Esophagus mucosa (tissue), 1 donor: Measurements from ENCODE around the gene HTRA1. TPM values are rescaled to one million over a fixed set of nuclear protein-coding genes. Genes with fewer than 3 reads are reported as not detected.

ENCODE experiments used
- ATAC-seq: fragments of 200-7000 bp; cut with Tn5 transposase; one replicate; pipeline ENCODE4 v1.9.1; 2020
- total RNA-seq: library from RNA; stranded (reverse); gene quantifications from one replicate; pipeline ENCODE4 v1.2.4, GENCODE V29; 2023
- donor health status: DM: yes; HTN: yes; CAD: no.

HTRA1 gene
- total RNA-seq, 1 donor from 2014 or later: 15.3 TPM

GRCh38 chr10:122557516-122557915 is 96.2 kb downstream of the HTRA1 start:
- ATAC-seq: no peak

GRCh38 chr10:122558452-122558851 is 97.1 kb downstream of the HTRA1 start:
- ATAC-seq: no peak

GRCh38 chr10:122559228-122559627 is 97.9 kb downstream of the HTRA1 start:
- ATAC-seq: no peak

DNA sequence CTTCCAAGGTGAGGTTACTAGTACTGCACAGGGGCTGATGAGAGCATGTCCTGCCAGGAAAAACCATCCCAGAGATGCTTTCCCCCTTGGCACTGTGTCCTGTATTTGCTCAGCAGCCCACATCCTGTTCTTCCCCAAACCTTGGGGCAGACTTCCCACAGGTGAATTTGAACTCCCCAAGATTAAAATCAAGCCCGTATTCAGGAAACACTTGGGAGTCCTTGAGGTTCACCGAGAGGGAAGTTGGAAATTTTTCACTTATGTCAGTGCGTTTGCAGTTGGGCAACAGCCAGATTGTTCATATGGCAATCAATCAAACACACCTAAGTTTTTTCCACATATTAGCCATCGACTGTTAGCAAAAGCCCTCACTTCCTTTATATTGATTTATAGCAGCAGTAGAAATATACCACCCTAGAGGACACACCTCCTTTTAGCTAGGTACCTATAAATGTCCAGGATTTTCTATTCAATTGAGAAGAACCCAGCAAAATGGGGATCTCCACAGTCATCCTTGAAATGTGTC is 99.0 kb downstream of the HTRA1 start, which contains the start of gene DMBT1:
Gene DMBT1 (plus strand): TSS at position 476 of the 526 bp plus-strand sequence. CDS start 17 bp downstream, at position 493.
- ATAC-seq: no peak

GRCh38 chr10:122561212-122561611 is 99.9 kb downstream of the HTRA1 start:
- ATAC-seq: no peak

DNA sequence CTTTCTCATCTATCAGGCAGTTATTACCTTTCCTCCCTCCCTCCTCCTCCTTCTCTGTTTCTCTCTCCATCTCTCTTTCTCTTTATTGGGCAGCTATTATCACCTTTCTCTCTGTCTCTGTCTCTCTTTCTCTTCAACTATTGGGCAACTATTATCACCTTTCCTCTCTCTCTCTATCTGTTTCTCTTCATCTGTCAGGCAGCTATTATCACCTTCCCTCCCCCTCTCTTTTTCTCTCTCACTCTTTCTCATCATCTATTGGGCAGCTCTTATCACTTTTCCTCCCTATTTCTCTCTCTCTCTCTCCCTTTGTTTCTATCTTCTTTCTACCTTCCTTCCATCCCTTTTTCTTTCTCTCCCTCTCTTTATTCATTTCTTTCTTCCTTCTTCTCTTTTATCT is 100.4 kb downstream of the HTRA1 start:
- ATAC-seq: no peak

Other genes with a start within 250 kb of the HTRA1 start
- 0.16 TPM for gene BTBD16, start 190.3 kb upstream of the HTRA1 start, total RNA-seq
- gene PLEKHA1, start 86.8 kb upstream of the HTRA1 start, total RNA-seq: 39.5 TPM
- gene ARMS2, start 6.9 kb upstream of the HTRA1 start, total RNA-seq: not detected
- gene DMBT1, start 99.2 kb downstream of the HTRA1 start, total RNA-seq: 1.6 TPM
- gene C10orf120, start 238.3 kb downstream of the HTRA1 start, total RNA-seq: not detected